CD4-positive, alpha-beta T cell (primary cell): ENCODE measurements around the gene ENDOU. TPM values are rescaled to one million over a fixed set of nuclear protein-coding genes. Genes with fewer than 3 reads are reported as not detected.

Source experiments
- ATAC-seq: fragments of 200-7000 bp; cut with Tn5 transposase; one replicate; pipeline ENCODE4 v1.10.0; 2022; ENCODE audit warnings: mild to moderate bottlenecking; ENCODE audit not compliant: poor library complexity
- CTCF ChIA-PET: fragments of 350-600 bp; sonication (Branson Sonifier 250); formaldehyde crosslinking; loops from one replicate; lab custom pipeline; 2021; ENCODE audit warnings: antibody characterized with exemption, inconsistent platforms; lab: Charles Lee
- POLR2A ChIA-PET: fragments of 350-600 bp; sonication (Branson Sonifier 250); formaldehyde crosslinking; loops from one replicate; lab custom pipeline; 2021; ENCODE audit warnings: antibody characterized with exemption, inconsistent platforms; lab: Charles Lee
- DNase-seq, 14 experiments: peaks; one replicate each; pipeline ENCODE4 v3.0.0-alpha.2; 2013 to 2020; ENCODE audit warnings: mixed read lengths in 2 of 14
- H3K27ac ChIP-seq, 2 donors: one replicate each; pipeline versions ENCODE4 v1.5.1 to v1.7.0; 2013; ENCODE audit warnings: low read length in 2 of 2, low read depth in 1 of 2, mild to moderate bottlenecking in 1 of 2
- H3K27me3 ChIP-seq, 2 experiments: 1 replicate in 1 of 2; 2 replicates in 1 of 2; pipeline versions ENCODE4 v1.6.1 to v1.7.0; 2013; ENCODE audit warnings: low read length in 2 of 2, control low read depth in 1 of 2, mild to moderate bottlenecking in 1 of 2, moderate library complexity in 1 of 2; ENCODE audit not compliant: insufficient read depth in 2 of 2, control insufficient read depth in 1 of 2
- H3K36me3 ChIP-seq: one replicate; pipeline ENCODE4 v1.6.1; 2013; ENCODE audit warnings: low read length, control low read depth; ENCODE audit not compliant: insufficient read depth
- H3K4me1 ChIP-seq: one replicate; pipeline ENCODE4 v1.6.1; 2013; ENCODE audit warnings: low read length, control low read depth; ENCODE audit not compliant: insufficient read depth
- H3K4me3 ChIP-seq: one replicate; pipeline ENCODE4 v1.5.1; 2013; ENCODE audit warnings: mild to moderate bottlenecking, low read length, moderate library complexity
- H3K9me3 ChIP-seq, 2 experiments: 1 replicate in 1 of 2; 2 replicates in 1 of 2; pipeline versions ENCODE4 v1.6.1 to v1.7.0; 2013; ENCODE audit warnings: low read length in 2 of 2, mild to moderate bottlenecking in 2 of 2, control low read depth in 1 of 2, moderate library complexity in 1 of 2; ENCODE audit not compliant: control insufficient read depth in 1 of 2, insufficient read depth in 1 of 2
- H3K27ac Mint-ChIP-seq: one replicate; pipeline ENCODE4 v1.8.0; 2020; ENCODE audit warnings: mixed read lengths
- H3K27me3 Mint-ChIP-seq: one replicate; pipeline ENCODE4 v1.8.0; 2021; ENCODE audit warnings: mixed read lengths
- H3K36me3 Mint-ChIP-seq: one replicate; pipeline ENCODE4 v1.8.0; 2021; ENCODE audit warnings: low read depth, mixed read lengths
- H3K4me1 Mint-ChIP-seq: one replicate; pipeline ENCODE4 v1.8.0; 2021; ENCODE audit warnings: low read depth, mixed read lengths
- H3K4me3 Mint-ChIP-seq: one replicate; pipeline ENCODE4 v1.8.0; 2020; ENCODE audit warnings: mild to moderate bottlenecking, mixed read lengths
- H3K9me3 Mint-ChIP-seq: one replicate; pipeline ENCODE4 v1.8.0; 2020; ENCODE audit warnings: mixed read lengths
- CTCF ChIP-seq: fragments of 200-600 bp; IDR thresholded peaks from one replicate; pipeline ENCODE4 v1.8.0; 2022; ENCODE audit warnings: antibody characterized with exemption, mild to moderate bottlenecking
- intact Hi-C, 2 experiments: fragments of 100-400 bp; cut with DNase I in 1 of 2; cut with micrococcal nuclease in 1 of 2; formaldehyde crosslinking; loops; one replicate each; pipeline versions ENCODE4 v1.15.1 to v1.9.0; 2023 to 2025; cut with DNase I, micrococcal nuclease
- total RNA-seq, 174 experiments: library from RNA in 2 of 174; stranded (reverse) in 2 of 174; gene quantifications; one replicate each; pipeline ENCODE4 v1.2.3 and lab custom pipeline; 2021 to 2026

The ENDOU gene
- total RNA-seq, 2 experiments from 2014 or later, result not detected

- ATAC-seq (no peak), DNase-seq (no peak)
- Histone ChIP-seq H3K27me3 (no peaks in the 10 kb centered on the region), H3K4me1 (peaks cover 5% of the 10 kb centered on the region), H3K36me3 (no peaks in the 10 kb centered on the region), H3K27ac (no peak overlapping the region), H3K9me3 (no peaks in the 10 kb centered on the region), H3K4me3 (no peak overlapping the region)
- no peak overlapping the region for H3K4me3 Mint-ChIP-seq
- H3K36me3 Mint-ChIP-seq, result no peaks in the 10 kb centered on the region
- no peak for TF ChIP-seq CTCF
- ChIA-PET POLR2A (interaction anchor here (1.8 kb wide), 1 partner anchor 19 kb away, joined by 4 read pairs; no protein-coding TSS in a partner anchor), CTCF (no interaction called here)
- peaks cover 4% of the 10 kb centered on the region for H3K4me1 Mint-ChIP-seq
- no peaks in the 10 kb centered on the region for H3K27me3 Mint-ChIP-seq
- H3K27ac Mint-ChIP-seq, result no peak overlapping the region
- intact Hi-C loops, result no loop called here
- H3K9me3 Mint-ChIP-seq, result no peaks in the 10 kb centered on the region
Observed at GRCh38 chr12:47747596-47748506, 22.6 kb upstream of the ENDOU start.

GRCh38 chr12:47747126-47747525 lies 21.8 kb upstream of the ENDOU start:
- no peaks in the 10 kb centered on the region for H3K9me3 ChIP-seq
- H3K9me3 Mint-ChIP-seq, result no peaks in the 10 kb centered on the region
- no peak for TF ChIP-seq CTCF
- no peak overlapping the region for H3K27ac ChIP-seq
- H3K27me3 Mint-ChIP-seq, result no peaks in the 10 kb centered on the region
- peaks cover 11% of the 10 kb centered on the region for H3K4me1 ChIP-seq
- H3K4me3 Mint-ChIP-seq, result no peak overlapping the region
- ATAC-seq, result no peak
- POLR2A ChIA-PET, result interaction anchor here (1.8 kb wide), 1 partner anchor 20 kb away, joined by 4 read pairs; no protein-coding TSS in a partner anchor
- no peaks in the 10 kb centered on the region for H3K36me3 ChIP-seq
- CTCF ChIA-PET, result interaction anchor here (0.5 kb wide), 1 partner anchor 798 kb away, joined by 4 read pairs; no protein-coding TSS in a partner anchor
- no peak for DNase-seq
- H3K4me1 Mint-ChIP-seq, result peaks cover 11% of the 10 kb centered on the region
- H3K27ac Mint-ChIP-seq, result no peak overlapping the region
- H3K36me3 Mint-ChIP-seq, result no peaks in the 10 kb centered on the region
- no peaks in the 10 kb centered on the region for H3K27me3 ChIP-seq
- no peak overlapping the region for H3K4me3 ChIP-seq
- intact Hi-C loops, result no loop called here

DNA sequence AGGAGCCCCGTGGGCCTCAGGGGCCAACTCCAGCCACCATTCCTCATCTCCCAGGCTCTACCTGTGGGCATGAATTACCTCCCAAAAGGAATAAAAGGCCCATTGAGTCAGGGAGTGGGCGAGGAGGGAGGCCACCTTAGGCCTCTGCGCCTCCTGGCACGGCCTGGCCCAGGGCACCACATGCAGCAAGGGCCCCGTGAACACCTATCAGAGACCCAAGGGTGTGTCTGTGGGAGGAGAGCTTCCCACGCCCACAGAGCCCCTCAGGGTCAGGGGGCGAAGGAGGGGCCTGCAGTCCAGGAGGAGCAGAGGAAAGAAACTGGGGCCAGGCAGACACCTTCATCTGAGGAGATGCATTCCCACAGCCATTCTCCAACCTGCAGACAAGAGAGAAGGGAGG lies 21.2 kb upstream of the ENDOU start:
- CTCF ChIA-PET, result interaction anchor here (0.5 kb wide), 1 partner anchor 799 kb away, joined by 4 read pairs; no protein-coding TSS in a partner anchor
- H3K27ac ChIP-seq, result no peak overlapping the region
- no peaks in the 10 kb centered on the region for H3K36me3 ChIP-seq
- H3K27me3 ChIP-seq, result no peaks in the 10 kb centered on the region
- no peak for ATAC-seq
- Mint-ChIP-seq H3K4me1 (peaks cover 17% of the 10 kb centered on the region), H3K9me3 (no peaks in the 10 kb centered on the region), H3K4me3 (no peak overlapping the region), H3K36me3 (no peaks in the 10 kb centered on the region), H3K27me3 (no peaks in the 10 kb centered on the region), H3K27ac (no peak overlapping the region)
- no peak for DNase-seq
- H3K4me1 ChIP-seq, result peaks cover 17% of the 10 kb centered on the region
- intact Hi-C loops, result no loop called here
- POLR2A ChIA-PET, result no interaction called here
- H3K9me3 ChIP-seq, result no peaks in the 10 kb centered on the region
- no peak overlapping the region for H3K4me3 ChIP-seq
- TF ChIP-seq CTCF, result no peak
